ENCODE results near the gene FTSJ3. TPM values are rescaled to one million over a fixed set of nuclear protein-coding genes. Genes with fewer than 3 reads are reported as not detected.

The FTSJ3 gene
- total RNA-seq, 1 experiment from 2014 or later: 80.3 TPM

DNA sequence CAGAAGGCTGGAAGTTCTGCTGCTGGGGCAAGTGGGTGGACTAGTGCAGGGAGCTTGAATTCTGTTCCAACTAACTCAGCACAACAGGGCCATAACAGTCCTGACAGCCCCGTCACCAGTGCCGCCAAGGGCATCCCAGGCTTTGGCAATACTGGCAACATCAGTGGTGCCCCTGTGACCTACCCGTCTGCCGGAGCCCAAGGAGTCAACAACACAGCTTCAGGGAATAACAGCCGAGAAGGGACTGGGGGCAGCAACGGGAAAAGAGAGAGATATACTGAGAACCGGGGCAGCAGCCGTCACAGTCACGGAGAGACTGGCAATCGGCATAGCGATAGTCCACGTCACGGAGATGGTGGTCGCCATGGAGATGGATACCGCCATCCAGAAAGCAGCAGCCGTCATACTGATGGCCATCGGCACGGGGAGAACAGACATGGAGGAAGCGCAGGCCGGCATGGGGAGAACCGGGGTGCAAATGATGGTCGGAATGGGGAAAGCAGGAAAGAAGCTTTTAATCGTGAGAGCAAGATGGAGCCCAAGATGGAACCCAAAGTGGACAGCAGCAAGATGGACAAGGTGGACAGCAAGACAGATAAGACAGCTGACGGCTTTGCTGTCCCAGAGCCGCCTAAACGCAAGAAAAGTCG lies 9.6 kb downstream of the FTSJ3 start:
- no peaks in the 10 kb centered on the region for H3K9me3 ChIP-seq (ENCODE audit: control insufficient read depth, low read depth, low read length)
- Mint-ChIP-seq H3K27ac (peak overlapping the region in 1 of 3 experiments; percentile 23; a peak in 2 of 7 replicates), H3K9me3 (no peaks in the 10 kb centered on the region), H3K36me3 (ENCODE audit: insufficient read depth in 1 of 3, low read depth in 3 of 3) (peaks cover 48 to 100% (median 97%) of the 10 kb centered on the region in 3 experiments), H3K27me3 (ENCODE audit: low read depth) (no peaks in the 10 kb centered on the region; the same call in 1 of the 2 replicates), H3K4me3 (no peak overlapping the region), H3K4me1 (no peaks in the 10 kb centered on the region)
- no peaks in the 10 kb centered on the region for H4K20me1 ChIP-seq (ENCODE audit: control insufficient read depth, insufficient read depth, insufficient read length)
- no peak overlapping the region for H2AFZ ChIP-seq (ENCODE audit: low read length)
- H2BK15ac ChIP-seq (ENCODE audit: low read depth, low read length): no peak overlapping the region
- no peak overlapping the region for H3K18ac ChIP-seq (ENCODE audit: insufficient read length, low read depth, low read length)
- H2BK120ac ChIP-seq (ENCODE audit: low read depth, low read length, poor library complexity, severe bottlenecking): no peak overlapping the region
- no peak for DNase-seq
- H2BK20ac ChIP-seq (ENCODE audit: low read depth, low read length, poor library complexity, severe bottlenecking): no peak overlapping the region
- H4K91ac ChIP-seq (ENCODE audit: insufficient read length, low read depth, low read length): no peak overlapping the region
- no peaks in the 10 kb centered on the region for H3K4me1 ChIP-seq (ENCODE audit: insufficient read depth, low read length)
- H3K79me1 ChIP-seq (ENCODE audit: insufficient read depth, low read depth, low read length, poor library complexity, severe bottlenecking): no peaks in the 10 kb centered on the region
- no peak overlapping the region for H2BK12ac ChIP-seq (ENCODE audit: insufficient read length, low read depth, low read length)
- no peak overlapping the region for H4K8ac ChIP-seq (replicated peaks; ENCODE audit: insufficient read length, low read depth, low read length)
- H3K23ac ChIP-seq (ENCODE audit: insufficient read length, low read depth, low read length): no peak overlapping the region
- no peak overlapping the region for H3K56ac ChIP-seq (ENCODE audit: insufficient read length, low read depth, low read length)
- no peaks in the 10 kb centered on the region for H3K27me3 ChIP-seq (ENCODE audit: insufficient read depth, low read length)
- no peak overlapping the region for H3K4ac ChIP-seq (ENCODE audit: low read depth, low read length)
- H3K14ac ChIP-seq (ENCODE audit: insufficient read depth, low read length): no peak overlapping the region
- no peaks in the 10 kb centered on the region for H3K79me2 ChIP-seq (ENCODE audit: insufficient read depth, low read length)
- H3K9ac ChIP-seq (ENCODE audit: extremely low read depth, insufficient read length, low read length): no peak overlapping the region
- H3T11ph ChIP-seq (ENCODE audit: low read length): no peak overlapping the region
- H3K27ac ChIP-seq (ENCODE audit: insufficient read length, low read depth, low read length): no peak overlapping the region
- TF ChIP-seq, protein P1, sequence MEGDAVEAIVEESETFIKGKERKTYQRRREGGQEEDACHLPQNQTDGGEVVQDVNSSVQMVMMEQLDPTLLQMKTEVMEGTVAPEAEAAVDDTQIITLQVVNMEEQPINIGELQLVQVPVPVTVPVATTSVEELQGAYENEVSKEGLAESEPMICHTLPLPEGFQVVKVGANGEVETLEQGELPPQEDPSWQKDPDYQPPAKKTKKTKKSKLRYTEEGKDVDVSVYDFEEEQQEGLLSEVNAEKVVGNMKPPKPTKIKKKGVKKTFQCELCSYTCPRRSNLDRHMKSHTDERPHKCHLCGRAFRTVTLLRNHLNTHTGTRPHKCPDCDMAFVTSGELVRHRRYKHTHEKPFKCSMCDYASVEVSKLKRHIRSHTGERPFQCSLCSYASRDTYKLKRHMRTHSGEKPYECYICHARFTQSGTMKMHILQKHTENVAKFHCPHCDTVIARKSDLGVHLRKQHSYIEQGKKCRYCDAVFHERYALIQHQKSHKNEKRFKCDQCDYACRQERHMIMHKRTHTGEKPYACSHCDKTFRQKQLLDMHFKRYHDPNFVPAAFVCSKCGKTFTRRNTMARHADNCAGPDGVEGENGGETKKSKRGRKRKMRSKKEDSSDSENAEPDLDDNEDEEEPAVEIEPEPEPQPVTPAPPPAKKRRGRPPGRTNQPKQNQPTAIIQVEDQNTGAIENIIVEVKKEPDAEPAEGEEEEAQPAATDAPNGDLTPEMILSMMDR (conservative IDR thresholded peaks at IDR 0.05): no peak
- WGBS (ENCODE audit: extremely low coverage, insufficient read length, low lambda C conversion rate): no CpG with 5 or more reads among the region's 27 CpGs
- H3K23me2 ChIP-seq (ENCODE audit: insufficient read length, low read depth, low read length, poor library complexity, severe bottlenecking): no peaks in the 10 kb centered on the region
- H3K4me2 ChIP-seq (ENCODE audit: insufficient read depth, insufficient read length, low read length): no peak overlapping the region
- no peak overlapping the region for H4K5ac ChIP-seq (ENCODE audit: insufficient read length, low read depth, low read length)
- H2AK5ac ChIP-seq (ENCODE audit: insufficient read length, low read length): no peak overlapping the region
- no peak overlapping the region for H2BK5ac ChIP-seq (ENCODE audit: insufficient read length, low read length)
